DMS79 (cell line): Measurements from ENCODE around the gene TCL1B.
"Not testable (repeated sequence)": the region's sequence is repeated elsewhere in the genome, so short reads cannot be mapped to it uniquely, and the experiment has no call there.

ENCODE experiments used
- DNase-seq: peaks from one replicate; lab custom pipeline; 2025; lab: John Stamatoyannopoulos, UW

TCL1B gene

GRCh38 chr14:95703341-95703740 is 17.1 kb downstream of the TCL1B start:
- no peak for DNase-seq

GRCh38 chr14:95703805-95704204 is 17.6 kb downstream of the TCL1B start:
- DNase-seq: no peak

GRCh38 chr14:95705518-95705917 is 19.3 kb downstream of the TCL1B start:
- no peak for DNase-seq

- no peak for DNase-seq
Measured at GRCh38 chr14:95707327-95707726, 21.1 kb downstream of the TCL1B start.

GRCh38 chr14:95710106-95710505 is 23.9 kb downstream of the TCL1B start:
- DNase-seq: no peak

- no peak for DNase-seq
Measured at GRCh38 chr14:95711476-95712176, 25.4 kb downstream of the TCL1B start.

GRCh38 chr14:95712398-95712797 is 26.2 kb downstream of the TCL1B start:
- no peak for DNase-seq

GRCh38 chr14:95713596-95714371 is 27.6 kb downstream of the TCL1B start, which contains the start of gene TCL1A:
Gene TCL1A, minus strand, starts transcription at chr14:95714125. Its CDS starts 59 bp downstream, at chr14:95714066.
- DNase-seq: no peak

- DNase-seq: no peak
Measured at GRCh38 chr14:95722525-95723190, 36.4 kb downstream of the TCL1B start.

GRCh38 chr14:95725685-95726336 is 39.6 kb downstream of the TCL1B start:
- no peak for DNase-seq

- no peak for DNase-seq
Measured at GRCh38 chr14:95727056-95727700, 41.0 kb downstream of the TCL1B start.

- not testable (repeated sequence) for DNase-seq
Measured at GRCh38 chr14:95729402-95730028, 43.3 kb downstream of the TCL1B start.

GRCh38 chr14:95730126-95730525 is 43.9 kb downstream of the TCL1B start:
- DNase-seq: no peak

GRCh38 chr14:95733212-95733611 is 47.0 kb downstream of the TCL1B start:
- DNase-seq: no peak

GRCh38 chr14:95739356-95739755 is 53.1 kb downstream of the TCL1B start:
- DNase-seq: no peak

GRCh38 chr14:95741038-95741490 is 54.8 kb downstream of the TCL1B start:
- peak; percentile 97 for DNase-seq

- no peak for DNase-seq
Measured at GRCh38 chr14:95741781-95742180, 55.6 kb downstream of the TCL1B start.
